Prostate gland (tissue), 2 donors: ENCODE data around the gene DDX41.

Experiments used
- CTCF ChIP-seq, 4 experiments: fragments of 200-600 bp in 2 of 4; fragments of 450-650 bp in 2 of 4; sonication (generic) in 2 of 4; IDR thresholded peaks; 1 replicate in 3 of 4; 2 replicates in 1 of 4; pipeline ENCODE4 v1.5.1; 2016 to 2019; ENCODE audit warnings: antibody characterized with exemption in 4 of 4, mild to moderate bottlenecking in 2 of 4, moderate library complexity in 2 of 4
- POLR2A ChIP-seq: fragments of 450-650 bp; IDR thresholded peaks from one replicate; pipeline ENCODE4 v1.6.1; 2016; ENCODE audit warnings: antibody characterized with exemption, mild to moderate bottlenecking

- TF ChIP-seq CTCF (IDR thresholded peaks at IDR 0.05) (peak in 1 of 4 experiments; percentile 36), POLR2A (no peak)
These were observed 20.6 kb downstream of the DDX41 start for GRCh38 chr5:177496070-177496726.
